ENCODE results near the gene CHAC1.

GRCh38 chr15:41001524-41002214 is 48.4 kb downstream of the CHAC1 start:
- TF ChIP-seq POLR2A (IDR thresholded peaks at IDR 0.05), result no peak
- TF ChIP-seq, protein P1, sequence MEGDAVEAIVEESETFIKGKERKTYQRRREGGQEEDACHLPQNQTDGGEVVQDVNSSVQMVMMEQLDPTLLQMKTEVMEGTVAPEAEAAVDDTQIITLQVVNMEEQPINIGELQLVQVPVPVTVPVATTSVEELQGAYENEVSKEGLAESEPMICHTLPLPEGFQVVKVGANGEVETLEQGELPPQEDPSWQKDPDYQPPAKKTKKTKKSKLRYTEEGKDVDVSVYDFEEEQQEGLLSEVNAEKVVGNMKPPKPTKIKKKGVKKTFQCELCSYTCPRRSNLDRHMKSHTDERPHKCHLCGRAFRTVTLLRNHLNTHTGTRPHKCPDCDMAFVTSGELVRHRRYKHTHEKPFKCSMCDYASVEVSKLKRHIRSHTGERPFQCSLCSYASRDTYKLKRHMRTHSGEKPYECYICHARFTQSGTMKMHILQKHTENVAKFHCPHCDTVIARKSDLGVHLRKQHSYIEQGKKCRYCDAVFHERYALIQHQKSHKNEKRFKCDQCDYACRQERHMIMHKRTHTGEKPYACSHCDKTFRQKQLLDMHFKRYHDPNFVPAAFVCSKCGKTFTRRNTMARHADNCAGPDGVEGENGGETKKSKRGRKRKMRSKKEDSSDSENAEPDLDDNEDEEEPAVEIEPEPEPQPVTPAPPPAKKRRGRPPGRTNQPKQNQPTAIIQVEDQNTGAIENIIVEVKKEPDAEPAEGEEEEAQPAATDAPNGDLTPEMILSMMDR (IDR thresholded peaks at IDR 0.05), result no peak
